Neural cell (in vitro differentiated cells): ENCODE data around the gene SLC25A39. TPM values are rescaled to one million over a fixed set of nuclear protein-coding genes. Genes with fewer than 3 reads are reported as not detected.
"Not testable (repeated sequence)": the region's sequence is repeated elsewhere in the genome, so short reads cannot be mapped to it uniquely, and the experiment has no call there.

Experiments used
- H2AFZ ChIP-seq: fragments of 200-600, 300-800 bp; sonication (generic), shearing (Covaris generic); 2 replicates; pipeline ENCODE4 v1.6.0; 2014; ENCODE audit warnings: low read depth, mild to moderate bottlenecking, antibody characterized with exemption, low read length, moderate library complexity
- H3F3A ChIP-seq: fragments of 200-600 bp; shearing (Covaris generic); 2 replicates; pipeline ENCODE4 v1.6.1; 2016; ENCODE audit warnings: mild to moderate bottlenecking, moderate library complexity, mixed read lengths, antibody characterized with exemption, low read length; ENCODE audit not compliant: insufficient read depth, poor library complexity, severe bottlenecking
- H3K27ac ChIP-seq: fragments of 200-600, 300-800 bp; sonication (generic), shearing (Covaris generic); 2 replicates; pipeline ENCODE4 v1.5.1; 2014; ENCODE audit warnings: mild to moderate bottlenecking, low read length, moderate library complexity
- H3K27me3 ChIP-seq: fragments of 300-800, 200-600 bp; sonication (generic), shearing (Covaris generic); 2 replicates; pipeline ENCODE4 v1.6.0; 2014; ENCODE audit warnings: mild to moderate bottlenecking, low read depth, low read length, moderate library complexity; ENCODE audit not compliant: insufficient read depth
- H3K36me3 ChIP-seq: fragments of 300-800, 200-600 bp; sonication (generic), shearing (Covaris generic); 2 replicates; pipeline ENCODE4 v1.5.1; 2014; ENCODE audit warnings: mild to moderate bottlenecking, antibody characterized with exemption, low read length, moderate library complexity; ENCODE audit not compliant: insufficient read depth
- H3K4me2 ChIP-seq: fragments of 300-800, 200-600 bp; sonication (generic), shearing (Covaris generic); 2 replicates; pipeline ENCODE4 v1.6.0; 2014; ENCODE audit warnings: mild to moderate bottlenecking, low read length
- H3K4me3 ChIP-seq: fragments of 300-800, 200-600 bp; sonication (generic), shearing (Covaris generic); 2 replicates; pipeline ENCODE4 v1.5.1; 2014; ENCODE audit warnings: mild to moderate bottlenecking, low read length, moderate library complexity
- H3K79me2 ChIP-seq: fragments of 200-600 bp; shearing (Covaris generic); replicated peaks from 2 replicates; pipeline ENCODE4 v1.6.0; 2014; ENCODE audit warnings: mild to moderate bottlenecking, low read length, moderate library complexity; ENCODE audit not compliant: insufficient read depth
- H3K9ac ChIP-seq: fragments of 300-800, 200-600 bp; sonication (generic), shearing (Covaris generic); 2 replicates; pipeline ENCODE4 v1.6.1; 2016; ENCODE audit warnings: mild to moderate bottlenecking, low read length, mixed read lengths
- H3K9me2 ChIP-seq: fragments of 200-600 bp; shearing (Covaris generic); 2 replicates; pipeline ENCODE4 v1.6.1; 2016; ENCODE audit warnings: mild to moderate bottlenecking, low read length, mixed read lengths; ENCODE audit not compliant: insufficient read depth
- H3K9me3 ChIP-seq: fragments of 200-600, 300-800 bp; sonication (generic), shearing (Covaris generic); 2 replicates; pipeline ENCODE4 v1.6.1; 2016; ENCODE audit warnings: mild to moderate bottlenecking, mixed run types, low read length, moderate library complexity, mixed read lengths
- H4K20me1 ChIP-seq: fragments of 200-600 bp; shearing (Covaris generic); 2 replicates; pipeline ENCODE4 v1.6.1; 2016; ENCODE audit warnings: mild to moderate bottlenecking, mixed run types; ENCODE audit not compliant: insufficient read depth
- EP300 ChIP-seq: fragments of 450-650 bp; conservative IDR thresholded peaks from 2 replicates; pipeline ENCODE4 v1.6.1; 2014; ENCODE audit warnings: antibody characterized with exemption, mild to moderate bottlenecking, moderate library complexity; ENCODE audit not compliant: poor library complexity, severe bottlenecking
- EZH2 ChIP-seq: fragments of 200-600, 300-800 bp; shearing (Covaris generic), sonication (generic); IDR thresholded peaks from 2 replicates; pipeline ENCODE4 v1.6.1; 2014; ENCODE audit warnings: antibody characterized with exemption, low read length, borderline replicate concordance, mild to moderate bottlenecking; ENCODE audit not compliant: insufficient read depth, poor library complexity, severe bottlenecking
- MXI1 ChIP-seq: fragments of 450-650 bp; conservative IDR thresholded peaks from 2 replicates; pipeline ENCODE4 v1.6.1; 2014; ENCODE audit warnings: antibody characterized with exemption, mild to moderate bottlenecking; ENCODE audit not compliant: poor library complexity, severe bottlenecking
- POLR2AphosphoS5 ChIP-seq: IDR thresholded peaks from 2 replicates; pipeline ENCODE4 v1.6.1; 2012
- RAD21 ChIP-seq: fragments of 450-650 bp; conservative IDR thresholded peaks from 2 replicates; pipeline ENCODE4 v1.6.1; 2014; ENCODE audit warnings: antibody characterized with exemption, mild to moderate bottlenecking, moderate library complexity
- SMC3 ChIP-seq: fragments of 450-650 bp; conservative IDR thresholded peaks from 2 replicates; pipeline ENCODE4 v1.6.1; 2014; ENCODE audit warnings: antibody characterized with exemption, mild to moderate bottlenecking, moderate library complexity; ENCODE audit not compliant: poor library complexity
- TAF1 ChIP-seq: IDR thresholded peaks from 2 replicates; pipeline ENCODE4 v1.6.1; 2012; ENCODE audit warnings: low read depth
- polyA plus RNA-seq: library from polyadenylated mRNA; depleted of rRNA; stranded (reverse); fragments of >200 nt; gene quantifications from 2 replicates; pipeline ENCODE4 v1.2.3, GENCODE V29; 2014
- TF ChIP-seq, protein P1 (sequence below): fragments of 450-650 bp; IDR thresholded peaks from 2 replicates; pipeline ENCODE4 v1.5.1; 2014; ENCODE audit warnings: antibody characterized with exemption, mild to moderate bottlenecking, moderate library complexity; ENCODE audit not compliant: poor library complexity, severe bottlenecking
- TF ChIP-seq, protein P2 (sequence below): IDR thresholded peaks from 2 replicates; pipeline ENCODE4 v1.6.1; 2012; ENCODE audit warnings: borderline replicate concordance

Gene SLC25A39
- polyA plus RNA-seq, 1 donor from 2014 or later, result 73.4 TPM

DNA sequence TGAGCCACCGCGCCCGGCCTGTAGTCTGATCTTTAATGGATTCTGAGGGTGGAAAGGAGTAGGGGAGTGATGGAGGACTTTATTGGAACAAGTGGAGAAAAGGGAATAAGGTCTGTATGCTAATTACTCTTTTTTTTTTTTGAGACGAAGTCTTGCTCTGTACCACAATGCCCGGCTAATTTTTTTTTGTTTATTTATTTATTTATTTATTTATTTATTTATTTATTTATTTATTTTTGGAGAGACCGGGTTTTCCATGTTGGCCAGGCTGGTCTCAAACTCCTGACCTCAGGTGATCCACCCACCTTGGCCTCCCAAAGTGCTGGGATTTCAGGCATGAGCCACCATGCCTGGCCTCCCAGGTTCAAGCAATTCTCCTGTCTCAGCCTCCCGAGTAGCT, 4.9 kb upstream of the SLC25A39 start:
- H4K20me1 ChIP-seq, H3K4me2 ChIP-seq, H3K36me3 ChIP-seq, H3K79me2 ChIP-seq, H3K27ac ChIP-seq, H3K9me2 ChIP-seq, H2AFZ ChIP-seq, H3K9me3 ChIP-seq, H3F3A ChIP-seq, H3K27me3 ChIP-seq, H3K9ac ChIP-seq, H3K4me3 ChIP-seq: not testable (repeated sequence)

DNA sequence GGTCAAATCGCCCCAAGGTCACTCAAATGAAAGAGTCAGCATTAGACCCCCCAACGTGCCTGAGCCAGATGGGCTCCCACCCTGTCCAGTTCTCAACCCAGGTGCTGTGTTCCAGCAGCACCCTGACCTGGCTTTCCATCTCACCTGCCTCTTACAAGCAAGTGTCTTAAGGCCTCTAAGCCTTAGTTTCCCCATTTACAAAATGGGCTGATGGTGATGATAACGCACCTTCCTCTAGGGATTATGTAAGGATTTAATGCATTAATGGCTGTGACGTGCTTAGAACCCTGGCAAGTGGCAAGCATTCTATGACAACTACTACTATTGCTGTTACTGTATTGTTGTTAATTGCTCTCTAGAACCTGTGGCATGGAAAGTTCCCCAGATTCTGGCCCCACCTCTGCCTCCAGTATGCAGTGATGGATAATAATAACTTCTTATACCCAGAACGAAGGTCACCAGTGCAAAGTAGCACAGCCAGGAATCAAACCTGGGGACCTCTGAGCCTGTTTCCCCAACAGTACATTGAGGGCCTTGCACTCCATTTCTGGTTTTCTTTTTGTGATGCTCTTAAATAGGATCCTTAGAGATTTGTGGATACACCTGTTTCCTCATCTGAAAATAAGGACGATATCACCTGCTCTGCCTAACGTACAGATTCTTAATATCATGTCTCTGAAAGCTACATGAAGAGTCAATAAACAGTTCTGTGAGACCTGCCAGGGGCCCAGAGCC, 3.3 kb upstream of the SLC25A39 start:
- H3K4me2 ChIP-seq, result no peak overlapping the region
- peaks cover 5% of the 10 kb centered on the region for H3K79me2 ChIP-seq
- H3K9me2 ChIP-seq, result no peaks in the 10 kb centered on the region
- no peaks in the 10 kb centered on the region for H3F3A ChIP-seq
- H3K9me3 ChIP-seq, result no peaks in the 10 kb centered on the region
- no peak overlapping the region for H3K27ac ChIP-seq
- H3K9ac ChIP-seq, result no peak overlapping the region
- no peak overlapping the region for H2AFZ ChIP-seq
- H3K36me3 ChIP-seq, result no peaks in the 10 kb centered on the region
- H3K27me3 ChIP-seq, result peaks cover 7% of the 10 kb centered on the region
- H3K4me3 ChIP-seq, result no peak overlapping the region
- H4K20me1 ChIP-seq, result no peaks in the 10 kb centered on the region
- TF ChIP-seq, protein P1, sequence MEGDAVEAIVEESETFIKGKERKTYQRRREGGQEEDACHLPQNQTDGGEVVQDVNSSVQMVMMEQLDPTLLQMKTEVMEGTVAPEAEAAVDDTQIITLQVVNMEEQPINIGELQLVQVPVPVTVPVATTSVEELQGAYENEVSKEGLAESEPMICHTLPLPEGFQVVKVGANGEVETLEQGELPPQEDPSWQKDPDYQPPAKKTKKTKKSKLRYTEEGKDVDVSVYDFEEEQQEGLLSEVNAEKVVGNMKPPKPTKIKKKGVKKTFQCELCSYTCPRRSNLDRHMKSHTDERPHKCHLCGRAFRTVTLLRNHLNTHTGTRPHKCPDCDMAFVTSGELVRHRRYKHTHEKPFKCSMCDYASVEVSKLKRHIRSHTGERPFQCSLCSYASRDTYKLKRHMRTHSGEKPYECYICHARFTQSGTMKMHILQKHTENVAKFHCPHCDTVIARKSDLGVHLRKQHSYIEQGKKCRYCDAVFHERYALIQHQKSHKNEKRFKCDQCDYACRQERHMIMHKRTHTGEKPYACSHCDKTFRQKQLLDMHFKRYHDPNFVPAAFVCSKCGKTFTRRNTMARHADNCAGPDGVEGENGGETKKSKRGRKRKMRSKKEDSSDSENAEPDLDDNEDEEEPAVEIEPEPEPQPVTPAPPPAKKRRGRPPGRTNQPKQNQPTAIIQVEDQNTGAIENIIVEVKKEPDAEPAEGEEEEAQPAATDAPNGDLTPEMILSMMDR, result no peak
- TF ChIP-seq SMC3, result no peak

DNA sequence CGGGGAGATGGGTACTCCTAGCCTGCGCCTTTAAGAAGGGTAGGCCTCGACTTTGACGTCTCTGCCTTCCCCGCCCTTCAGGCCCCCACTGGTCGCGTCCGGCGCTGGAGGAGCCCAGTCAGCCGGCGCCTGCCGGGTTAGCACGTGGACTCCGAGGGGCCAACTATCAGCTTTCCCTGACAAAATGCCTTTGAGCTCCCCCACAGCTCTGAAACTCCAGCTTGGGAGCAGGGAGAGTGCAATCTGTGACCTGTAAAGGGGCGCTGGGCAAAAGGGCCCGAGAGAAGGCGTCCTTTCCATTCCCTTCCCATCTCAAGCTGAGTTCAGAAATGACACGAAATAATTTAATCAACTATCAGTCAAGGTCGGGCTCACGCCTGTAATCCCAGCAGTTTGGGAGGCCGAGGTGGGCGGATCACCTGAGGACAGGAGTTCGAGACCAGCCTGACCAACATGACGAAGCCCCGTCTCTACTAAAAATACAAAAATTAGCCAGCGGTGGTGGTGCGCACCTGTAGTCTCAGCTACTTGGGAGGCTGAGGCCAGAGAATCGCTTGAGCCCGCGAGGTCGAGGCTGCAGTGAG, 2.3 kb upstream of the SLC25A39 start:
- H3K27me3 ChIP-seq, result peaks cover 7% of the 10 kb centered on the region
- H3K9me2 ChIP-seq, result no peaks in the 10 kb centered on the region
- peaks cover 5% of the 10 kb centered on the region for H3K79me2 ChIP-seq
- no peak overlapping the region for H3K9ac ChIP-seq
- no peak overlapping the region for H3K4me3 ChIP-seq
- no peaks in the 10 kb centered on the region for H4K20me1 ChIP-seq
- H3K4me2 ChIP-seq, result no peak overlapping the region
- no peaks in the 10 kb centered on the region for H3K36me3 ChIP-seq
- TF ChIP-seq RAD21 (peak; percentile 29), MXI1 (peak; percentile 62), POLR2AphosphoS5 (no peak), SMC3 (no peak), TAF1 (no peak), EP300 (no peak), EZH2 (no peak)
- TF ChIP-seq, protein P1, result no peak
- TF ChIP-seq, protein P2, sequence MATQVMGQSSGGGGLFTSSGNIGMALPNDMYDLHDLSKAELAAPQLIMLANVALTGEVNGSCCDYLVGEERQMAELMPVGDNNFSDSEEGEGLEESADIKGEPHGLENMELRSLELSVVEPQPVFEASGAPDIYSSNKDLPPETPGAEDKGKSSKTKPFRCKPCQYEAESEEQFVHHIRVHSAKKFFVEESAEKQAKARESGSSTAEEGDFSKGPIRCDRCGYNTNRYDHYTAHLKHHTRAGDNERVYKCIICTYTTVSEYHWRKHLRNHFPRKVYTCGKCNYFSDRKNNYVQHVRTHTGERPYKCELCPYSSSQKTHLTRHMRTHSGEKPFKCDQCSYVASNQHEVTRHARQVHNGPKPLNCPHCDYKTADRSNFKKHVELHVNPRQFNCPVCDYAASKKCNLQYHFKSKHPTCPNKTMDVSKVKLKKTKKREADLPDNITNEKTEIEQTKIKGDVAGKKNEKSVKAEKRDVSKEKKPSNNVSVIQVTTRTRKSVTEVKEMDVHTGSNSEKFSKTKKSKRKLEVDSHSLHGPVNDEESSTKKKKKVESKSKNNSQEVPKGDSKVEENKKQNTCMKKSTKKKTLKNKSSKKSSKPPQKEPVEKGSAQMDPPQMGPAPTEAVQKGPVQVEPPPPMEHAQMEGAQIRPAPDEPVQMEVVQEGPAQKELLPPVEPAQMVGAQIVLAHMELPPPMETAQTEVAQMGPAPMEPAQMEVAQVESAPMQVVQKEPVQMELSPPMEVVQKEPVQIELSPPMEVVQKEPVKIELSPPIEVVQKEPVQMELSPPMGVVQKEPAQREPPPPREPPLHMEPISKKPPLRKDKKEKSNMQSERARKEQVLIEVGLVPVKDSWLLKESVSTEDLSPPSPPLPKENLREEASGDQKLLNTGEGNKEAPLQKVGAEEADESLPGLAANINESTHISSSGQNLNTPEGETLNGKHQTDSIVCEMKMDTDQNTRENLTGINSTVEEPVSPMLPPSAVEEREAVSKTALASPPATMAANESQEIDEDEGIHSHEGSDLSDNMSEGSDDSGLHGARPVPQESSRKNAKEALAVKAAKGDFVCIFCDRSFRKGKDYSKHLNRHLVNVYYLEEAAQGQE, result no peak
- no peak overlapping the region for H2AFZ ChIP-seq
- no peaks in the 10 kb centered on the region for H3K9me3 ChIP-seq
- no peak overlapping the region for H3K27ac ChIP-seq
- H3F3A ChIP-seq, result no peaks in the 10 kb centered on the region
